DMS 273 (cell line): Measurements from ENCODE around the gene RTP5.

Experiments
- DNase-seq: peaks from one replicate; lab custom pipeline; 2025; ENCODE audit not compliant: unreplicated experiment; lab: John Stamatoyannopoulos, UW

The RTP5 gene

GRCh38 chr2:241843321-241844065 is 26.0 kb upstream of the RTP5 start:
- no peak for DNase-seq

- peak; percentile 78 for DNase-seq
Measured at GRCh38 chr2:241844066-241844728, 25.3 kb upstream of the RTP5 start.

GRCh38 chr2:241844831-241845578 is 24.5 kb upstream of the RTP5 start:
- no peak for DNase-seq

GRCh38 chr2:241846406-241846805 is 23.1 kb upstream of the RTP5 start:
- no peak for DNase-seq

GRCh38 chr2:241848761-241849615 is 20.5 kb upstream of the RTP5 start:
- no peak for DNase-seq

GRCh38 chr2:241849616-241850543 is 19.6 kb upstream of the RTP5 start:
- DNase-seq, result no peak

GRCh38 chr2:241850544-241851324 is 18.8 kb upstream of the RTP5 start:
- DNase-seq, result no peak

GRCh38 chr2:241851325-241852115 is 18.0 kb upstream of the RTP5 start:
- no peak for DNase-seq

GRCh38 chr2:241852116-241852980 is 17.2 kb upstream of the RTP5 start:
- DNase-seq, result no peak

- DNase-seq, result no peak
Measured at GRCh38 chr2:241852981-241853631, 16.4 kb upstream of the RTP5 start.

GRCh38 chr2:241853651-241854341 is 15.7 kb upstream of the RTP5 start:
- no peak for DNase-seq

GRCh38 chr2:241854342-241855244 is 14.9 kb upstream of the RTP5 start:
- DNase-seq, result no peak

- DNase-seq, result no peak
Measured at GRCh38 chr2:241855245-241855887, 14.2 kb upstream of the RTP5 start.

GRCh38 chr2:241855888-241856422 is 13.6 kb upstream of the RTP5 start:
- no peak for DNase-seq
